Breast epithelium (tissue), 4 donors: ENCODE data around the gene ASTN2. TPM values are rescaled to one million over a fixed set of nuclear protein-coding genes. Genes with fewer than 3 reads are reported as not detected.

Source experiments
- DNase-seq, 2 donors: peaks; one replicate each; pipeline ENCODE4 v3.0.0-alpha.2; 2019; ENCODE audit warnings: low spot score in 2 of 2
- H3K27ac ChIP-seq, 2 donors: fragments of 200-600 bp; sonication (generic) in 1 of 2; one replicate each; pipeline ENCODE4 v1.5.1; 2016 to 2019; ENCODE audit warnings: mild to moderate bottlenecking in 1 of 2
- H3K27me3 ChIP-seq, 2 donors: fragments of 200-600 bp; sonication (generic) in 1 of 2; one replicate each; pipeline versions ENCODE4 v1.5.1 to v1.6.0; 2017 to 2019; ENCODE audit warnings: control low read depth in 1 of 2, mild to moderate bottlenecking in 1 of 2
- H3K36me3 ChIP-seq: fragments of 200-600 bp; one replicate; pipeline ENCODE4 v1.5.1; 2019
- H3K4me1 ChIP-seq, 2 donors: fragments of 200-600 bp; sonication (generic); one replicate each; pipeline ENCODE4 v1.5.1; 2016 to 2019; ENCODE audit warnings: control low read depth in 1 of 2
- H3K4me3 ChIP-seq, 3 donors: fragments of 200-600 bp; sonication (generic); 1 replicate in 2 of 3; 2 replicates in 1 of 3; pipeline ENCODE4 v1.5.1; 2016 to 2019; ENCODE audit warnings: mild to moderate bottlenecking in 3 of 3, moderate library complexity in 2 of 3
- H3K9me3 ChIP-seq, 2 donors: fragments of 200-600 bp; sonication (generic) in 1 of 2; one replicate each; pipeline ENCODE4 v1.5.1; 2016 to 2019; ENCODE audit warnings: control low read depth in 1 of 2
- POLR2A ChIP-seq: fragments of 450-650 bp; IDR thresholded peaks from one replicate; pipeline ENCODE4 v1.6.1; 2016; ENCODE audit warnings: antibody characterized with exemption, mild to moderate bottlenecking, moderate library complexity
- POLR2AphosphoS5 ChIP-seq, 3 donors: sonication (generic); formaldehyde crosslinking; IDR thresholded peaks; one replicate each; pipeline ENCODE4 v1.6.1; 2017; ENCODE audit warnings: antibody characterized with exemption in 3 of 3
- intact Hi-C: fragments of 100-400 bp; cut with DNase I; formaldehyde crosslinking; loops from one replicate; pipeline ENCODE4 v1.15.1; 2023; ENCODE audit warnings: low total_unique reads
- total RNA-seq, 3 donors: library from RNA; depleted of rRNA; stranded (reverse); fragments of >200 nt; gene quantifications; one replicate each; pipeline ENCODE4 v1.1.0, GENCODE V29; 2016
- TF ChIP-seq, protein P1 (sequence below), 3 donors: fragments of 450-650 bp; IDR thresholded peaks; one replicate each; pipeline ENCODE4 v1.5.1; 2016 to 2017; ENCODE audit warnings: antibody characterized with exemption in 3 of 3, mild to moderate bottlenecking in 3 of 3, moderate library complexity in 3 of 3

Gene ASTN2
- total RNA-seq, 3 donors from 2014 or later, result 9.1 to 13.8 (median 9.8) TPM

- Histone ChIP-seq H3K9me3 (no peaks in the 10 kb centered on the region), H3K4me3 (no peak overlapping the region), H3K27ac (no peak overlapping the region), H3K36me3 (no peaks in the 10 kb centered on the region), H3K27me3 (no peaks in the 10 kb centered on the region), H3K4me1 (no peaks in the 10 kb centered on the region)
- intact Hi-C loops, result loop anchor here (5.0 kb wide), 1 partner anchor 192 kb away; no protein-coding TSS in a partner anchor
- DNase-seq, result no peak
- no peak for TF ChIP-seq POLR2AphosphoS5 (IDR thresholded peaks at IDR 0.05)
- TF ChIP-seq, protein P1, sequence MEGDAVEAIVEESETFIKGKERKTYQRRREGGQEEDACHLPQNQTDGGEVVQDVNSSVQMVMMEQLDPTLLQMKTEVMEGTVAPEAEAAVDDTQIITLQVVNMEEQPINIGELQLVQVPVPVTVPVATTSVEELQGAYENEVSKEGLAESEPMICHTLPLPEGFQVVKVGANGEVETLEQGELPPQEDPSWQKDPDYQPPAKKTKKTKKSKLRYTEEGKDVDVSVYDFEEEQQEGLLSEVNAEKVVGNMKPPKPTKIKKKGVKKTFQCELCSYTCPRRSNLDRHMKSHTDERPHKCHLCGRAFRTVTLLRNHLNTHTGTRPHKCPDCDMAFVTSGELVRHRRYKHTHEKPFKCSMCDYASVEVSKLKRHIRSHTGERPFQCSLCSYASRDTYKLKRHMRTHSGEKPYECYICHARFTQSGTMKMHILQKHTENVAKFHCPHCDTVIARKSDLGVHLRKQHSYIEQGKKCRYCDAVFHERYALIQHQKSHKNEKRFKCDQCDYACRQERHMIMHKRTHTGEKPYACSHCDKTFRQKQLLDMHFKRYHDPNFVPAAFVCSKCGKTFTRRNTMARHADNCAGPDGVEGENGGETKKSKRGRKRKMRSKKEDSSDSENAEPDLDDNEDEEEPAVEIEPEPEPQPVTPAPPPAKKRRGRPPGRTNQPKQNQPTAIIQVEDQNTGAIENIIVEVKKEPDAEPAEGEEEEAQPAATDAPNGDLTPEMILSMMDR (IDR thresholded peaks at IDR 0.05), result no peak
- no peak for TF ChIP-seq POLR2A
Measured at GRCh38 chr9:117030254-117030768, 384.5 kb downstream of the ASTN2 start.

GRCh38 chr9:117029341-117029740 is 385.5 kb downstream of the ASTN2 start:
- H3K36me3 ChIP-seq, result no peaks in the 10 kb centered on the region
- no peak overlapping the region for H3K4me3 ChIP-seq
- TF ChIP-seq POLR2AphosphoS5 (IDR thresholded peaks at IDR 0.05) (no peak), POLR2A (no peak)
- TF ChIP-seq, protein P1 (IDR thresholded peaks at IDR 0.05), result no peak
- H3K4me1 ChIP-seq, result no peaks in the 10 kb centered on the region
- intact Hi-C loops, result no loop called here
- H3K27ac ChIP-seq, result no peak overlapping the region
- H3K27me3 ChIP-seq, result no peaks in the 10 kb centered on the region
- DNase-seq, result no peak
- no peaks in the 10 kb centered on the region for H3K9me3 ChIP-seq

DNA sequence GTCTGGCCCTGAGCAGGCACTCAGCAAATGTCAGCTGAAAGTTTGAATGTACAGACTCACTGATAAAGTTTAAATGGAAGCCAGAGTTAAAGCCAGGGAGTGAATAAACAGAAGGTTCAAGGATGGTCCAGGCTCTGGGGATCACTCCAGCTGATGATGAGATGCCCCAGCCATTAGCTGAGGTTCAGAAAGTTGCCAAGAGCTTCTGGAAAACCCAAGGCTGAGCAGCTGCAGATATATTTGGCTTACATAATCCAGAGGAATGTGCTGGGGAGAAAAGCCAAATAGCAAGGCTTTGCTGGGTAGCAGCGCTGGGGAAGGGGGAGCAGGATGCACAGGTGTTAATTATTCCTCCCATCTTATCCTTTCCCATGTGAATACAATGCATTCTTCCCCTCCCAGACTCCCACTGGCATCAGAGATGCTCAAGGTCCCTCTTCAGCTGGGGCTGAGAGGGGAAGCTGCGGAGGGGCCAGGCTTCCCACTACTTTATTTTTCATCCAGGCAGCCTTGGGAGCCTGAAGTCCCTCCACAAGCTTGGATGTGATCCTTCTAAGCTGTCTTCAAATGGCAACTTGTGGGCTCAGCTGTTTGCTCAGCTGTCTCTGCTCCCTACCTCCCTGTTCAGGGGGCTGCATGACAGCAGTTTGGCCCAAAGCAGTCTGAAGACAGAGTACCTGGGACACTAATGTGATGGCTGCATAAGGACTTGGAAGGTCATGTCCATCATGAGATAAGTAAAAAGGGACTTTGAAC is 386.6 kb downstream of the ASTN2 start:
- Histone ChIP-seq H3K27ac (no peak overlapping the region), H3K27me3 (no peaks in the 10 kb centered on the region), H3K4me3 (no peak overlapping the region), H3K36me3 (no peaks in the 10 kb centered on the region), H3K9me3 (no peaks in the 10 kb centered on the region), H3K4me1 (no peaks in the 10 kb centered on the region)
- TF ChIP-seq, protein P1 (IDR thresholded peaks at IDR 0.05), result no peak
- TF ChIP-seq POLR2A (no peak), POLR2AphosphoS5 (IDR thresholded peaks at IDR 0.05) (no peak)
- no peak for DNase-seq
- intact Hi-C loops, result no loop called here

- TF ChIP-seq POLR2AphosphoS5 (IDR thresholded peaks at IDR 0.05) (no peak), POLR2A (no peak)
- TF ChIP-seq, protein P1 (IDR thresholded peaks at IDR 0.05), result no peak
- H3K4me3 ChIP-seq, result no peak overlapping the region
- H3K9me3 ChIP-seq, result no peaks in the 10 kb centered on the region
- no peaks in the 10 kb centered on the region for H3K36me3 ChIP-seq
- no peak overlapping the region for H3K27ac ChIP-seq
- H3K27me3 ChIP-seq, result no peaks in the 10 kb centered on the region
- intact Hi-C loops, result no loop called here
- H3K4me1 ChIP-seq, result no peaks in the 10 kb centered on the region
- no peak for DNase-seq
Measured at GRCh38 chr9:117021906-117022305, 393.0 kb downstream of the ASTN2 start.

- no peaks in the 10 kb centered on the region for H3K36me3 ChIP-seq
- no peak for DNase-seq
- no peak overlapping the region for H3K4me3 ChIP-seq
- no peaks in the 10 kb centered on the region for H3K9me3 ChIP-seq
- no peaks in the 10 kb centered on the region for H3K27me3 ChIP-seq
- no peak overlapping the region for H3K27ac ChIP-seq
- intact Hi-C loops, result no loop called here
- H3K4me1 ChIP-seq, result no peaks in the 10 kb centered on the region
- TF ChIP-seq POLR2AphosphoS5 (IDR thresholded peaks at IDR 0.05), result no peak
- no peak for TF ChIP-seq POLR2A
- TF ChIP-seq, protein P1 (IDR thresholded peaks at IDR 0.05), result no peak
Measured at GRCh38 chr9:117018966-117019617, 395.8 kb downstream of the ASTN2 start.
